MM.1S (cell line): ENCODE results near the gene TUBD1.

Experiments used
- DNase-seq: peaks from one replicate; pipeline ENCODE4 v3.0.0-alpha.2; 2015
- H2AFZ ChIP-seq: fragments of 300-600 bp; sonication (generic); 2 replicates; pipeline ENCODE4 v1.6.0; 2016; ENCODE audit warnings: antibody characterized with exemption, low read length
- H3F3A ChIP-seq: fragments of 300-600 bp; sonication (generic); 2 replicates; pipeline ENCODE4 v1.6.1; 2016; ENCODE audit warnings: mild to moderate bottlenecking, antibody characterized with exemption, low read length, moderate library complexity, mixed read lengths; ENCODE audit not compliant: insufficient read depth
- H3K27ac ChIP-seq: fragments of 300-600 bp; sonication (generic); 2 replicates; pipeline ENCODE4 v1.5.1; 2016; ENCODE audit warnings: mild to moderate bottlenecking, low read length
- H3K27me3 ChIP-seq: fragments of 300-600 bp; sonication (generic); replicated peaks from 2 replicates; pipeline ENCODE4 v1.6.0; 2016; ENCODE audit warnings: low read length; ENCODE audit not compliant: insufficient read depth
- H3K36me3 ChIP-seq: fragments of 300-600 bp; sonication (generic); replicated peaks from 2 replicates; pipeline ENCODE4 v1.6.1; 2016; ENCODE audit warnings: mild to moderate bottlenecking, low read length, mixed read lengths; ENCODE audit not compliant: insufficient read depth
- H3K4me1 ChIP-seq: fragments of 300-600 bp; sonication (generic); 2 replicates; pipeline ENCODE4 v1.6.1; 2016; ENCODE audit warnings: low read length, mixed read lengths
- H3K4me2 ChIP-seq: fragments of 300-600 bp; sonication (generic); 2 replicates; pipeline ENCODE4 v1.6.0; 2016; ENCODE audit warnings: low read depth, low read length
- H3K4me3 ChIP-seq: fragments of 300-600 bp; sonication (generic); 2 replicates; pipeline ENCODE4 v1.5.1; 2016; ENCODE audit warnings: low read length, mixed read lengths
- H3K79me2 ChIP-seq: fragments of 300-600 bp; sonication (generic); 2 replicates; pipeline ENCODE4 v1.6.1; 2016; ENCODE audit warnings: mixed run types, low read length, mixed read lengths
- H3K9ac ChIP-seq: fragments of 300-600 bp; sonication (generic); 2 replicates; pipeline ENCODE4 v1.6.1; 2016; ENCODE audit warnings: low read length, mixed read lengths
- H3K9me2 ChIP-seq: fragments of 300-600 bp; sonication (generic); replicated peaks from 2 replicates; pipeline ENCODE4 v1.6.1; 2016; ENCODE audit warnings: mild to moderate bottlenecking, low read length, mixed read lengths; ENCODE audit not compliant: insufficient read depth
- H3K9me3 ChIP-seq: fragments of 300-600 bp; sonication (generic); replicated peaks from 2 replicates; pipeline ENCODE4 v1.6.1; 2016; ENCODE audit warnings: mild to moderate bottlenecking, low read length, mixed read lengths; ENCODE audit not compliant: insufficient read depth
- H4K20me1 ChIP-seq: fragments of 300-600 bp; sonication (generic); 2 replicates; pipeline ENCODE4 v1.6.1; 2016; ENCODE audit warnings: mild to moderate bottlenecking, low read length, moderate library complexity, mixed read lengths; ENCODE audit not compliant: insufficient read depth
- EZH2 ChIP-seq: fragments of 300-600 bp; sonication (generic); optimal IDR thresholded peaks from 2 replicates; pipeline ENCODE3; 2017; ENCODE audit warnings: low read depth, mild to moderate bottlenecking, antibody characterized with exemption, low read length, mixed read lengths
- EZH2phosphoT487 ChIP-seq: fragments of 300-600 bp; sonication (generic); IDR thresholded peaks from 2 replicates; pipeline ENCODE4 v1.6.1; 2018; ENCODE audit warnings: antibody characterized with exemption, low read length
- TF ChIP-seq, protein P1 (sequence below): fragments of 300-600 bp; sonication (generic); IDR thresholded peaks from 2 replicates; pipeline ENCODE4 v1.5.1; 2016; ENCODE audit warnings: antibody characterized with exemption, low read length, mixed read lengths

Gene TUBD1

DNA sequence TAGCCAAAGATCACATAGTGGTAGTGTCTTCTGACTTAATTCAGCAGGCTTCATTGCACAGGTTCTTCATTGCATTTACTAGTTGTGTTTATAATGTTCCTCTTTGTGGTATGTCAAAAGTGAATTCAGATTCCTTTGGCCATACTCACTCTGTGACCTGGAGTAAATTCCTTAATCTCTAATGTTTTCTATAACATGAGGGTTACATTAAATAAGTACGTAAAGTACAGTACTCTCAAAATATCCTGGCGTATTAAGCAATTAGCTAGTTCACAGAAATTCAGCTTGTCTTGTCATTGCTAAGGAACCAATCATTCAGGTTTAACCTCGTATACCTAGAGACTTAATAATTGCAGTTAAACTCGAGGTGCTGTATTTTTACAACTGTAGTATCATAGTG, 4.3 kb upstream of the TUBD1 start:
- DNase-seq, result no peak
- H3K4me3 ChIP-seq, result no peak overlapping the region
- no peaks in the 10 kb centered on the region for H3K9me2 ChIP-seq
- peaks cover 91% of the 10 kb centered on the region for H3K79me2 ChIP-seq
- no peaks in the 10 kb centered on the region for H3K9me3 ChIP-seq
- no peaks in the 10 kb centered on the region for H3K27me3 ChIP-seq
- TF ChIP-seq EZH2 (no peak), EZH2phosphoT487 (no peak)
- TF ChIP-seq, protein P1, sequence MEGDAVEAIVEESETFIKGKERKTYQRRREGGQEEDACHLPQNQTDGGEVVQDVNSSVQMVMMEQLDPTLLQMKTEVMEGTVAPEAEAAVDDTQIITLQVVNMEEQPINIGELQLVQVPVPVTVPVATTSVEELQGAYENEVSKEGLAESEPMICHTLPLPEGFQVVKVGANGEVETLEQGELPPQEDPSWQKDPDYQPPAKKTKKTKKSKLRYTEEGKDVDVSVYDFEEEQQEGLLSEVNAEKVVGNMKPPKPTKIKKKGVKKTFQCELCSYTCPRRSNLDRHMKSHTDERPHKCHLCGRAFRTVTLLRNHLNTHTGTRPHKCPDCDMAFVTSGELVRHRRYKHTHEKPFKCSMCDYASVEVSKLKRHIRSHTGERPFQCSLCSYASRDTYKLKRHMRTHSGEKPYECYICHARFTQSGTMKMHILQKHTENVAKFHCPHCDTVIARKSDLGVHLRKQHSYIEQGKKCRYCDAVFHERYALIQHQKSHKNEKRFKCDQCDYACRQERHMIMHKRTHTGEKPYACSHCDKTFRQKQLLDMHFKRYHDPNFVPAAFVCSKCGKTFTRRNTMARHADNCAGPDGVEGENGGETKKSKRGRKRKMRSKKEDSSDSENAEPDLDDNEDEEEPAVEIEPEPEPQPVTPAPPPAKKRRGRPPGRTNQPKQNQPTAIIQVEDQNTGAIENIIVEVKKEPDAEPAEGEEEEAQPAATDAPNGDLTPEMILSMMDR, result no peak
- H3K36me3 ChIP-seq, result no peaks in the 10 kb centered on the region
- H2AFZ ChIP-seq, result no peak overlapping the region
- H3K27ac ChIP-seq, result no peak overlapping the region
- peaks cover 8% of the 10 kb centered on the region; the same call in 1 of the 2 replicates for H3K4me1 ChIP-seq
- H4K20me1 ChIP-seq, result peaks cover 6% of the 10 kb centered on the region; the same call in 1 of the 2 replicates
- no peak overlapping the region for H3K9ac ChIP-seq
- H3K4me2 ChIP-seq, result no peak overlapping the region
- H3F3A ChIP-seq, result 0 out of 2 replicates have a peak, but pooled peaks cover 4% of the 10 kb centered on the region

DNA sequence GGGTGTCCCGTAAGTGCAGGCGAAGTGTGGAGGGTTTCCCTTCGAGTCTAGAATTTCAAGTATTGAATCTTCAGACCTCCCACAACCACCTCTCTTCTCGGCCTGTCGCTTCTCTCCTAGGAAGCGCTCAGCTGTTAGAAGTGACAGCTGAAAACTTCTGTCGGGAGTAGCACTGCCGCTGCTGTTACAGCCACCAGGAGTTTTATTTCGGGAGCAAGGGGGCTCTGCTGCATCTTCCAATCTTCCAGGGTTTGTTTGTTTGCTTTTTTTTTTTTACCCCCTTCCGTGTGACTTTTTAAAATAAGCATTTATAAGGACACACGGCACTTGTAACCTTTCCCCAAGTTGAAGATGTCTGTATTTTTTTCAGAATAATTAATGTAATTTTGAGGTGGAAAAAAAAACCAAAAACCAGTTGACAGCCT, 945 bp upstream of the TUBD1 start:
- H3K27ac ChIP-seq, result peak overlapping the region; percentile 58; the same call in 1 of the 2 replicates
- H3K36me3 ChIP-seq, result no peaks in the 10 kb centered on the region
- peak overlapping the region; percentile 83 for H3K4me3 ChIP-seq
- peak overlapping the region; percentile 84 for H3K9ac ChIP-seq
- peaks cover 77% of the 10 kb centered on the region for H3K79me2 ChIP-seq
- H3K9me3 ChIP-seq, result no peaks in the 10 kb centered on the region
- H3K4me2 ChIP-seq, result peak overlapping the region; percentile 76
- peaks cover 6% of the 10 kb centered on the region; the same call in 1 of the 2 replicates for H4K20me1 ChIP-seq
- H3K4me1 ChIP-seq, result peaks cover 8% of the 10 kb centered on the region; the same call in 1 of the 2 replicates
- H3K27me3 ChIP-seq, result no peaks in the 10 kb centered on the region
- no peak for DNase-seq
- TF ChIP-seq, protein P1, result no peak
- TF ChIP-seq EZH2phosphoT487 (no peak), EZH2 (no peak)
- H3K9me2 ChIP-seq, result no peaks in the 10 kb centered on the region
- H2AFZ ChIP-seq, result peak overlapping the region; percentile 68
- H3F3A ChIP-seq, result 0 out of 2 replicates have a peak, but pooled peaks cover 4% of the 10 kb centered on the region

DNA sequence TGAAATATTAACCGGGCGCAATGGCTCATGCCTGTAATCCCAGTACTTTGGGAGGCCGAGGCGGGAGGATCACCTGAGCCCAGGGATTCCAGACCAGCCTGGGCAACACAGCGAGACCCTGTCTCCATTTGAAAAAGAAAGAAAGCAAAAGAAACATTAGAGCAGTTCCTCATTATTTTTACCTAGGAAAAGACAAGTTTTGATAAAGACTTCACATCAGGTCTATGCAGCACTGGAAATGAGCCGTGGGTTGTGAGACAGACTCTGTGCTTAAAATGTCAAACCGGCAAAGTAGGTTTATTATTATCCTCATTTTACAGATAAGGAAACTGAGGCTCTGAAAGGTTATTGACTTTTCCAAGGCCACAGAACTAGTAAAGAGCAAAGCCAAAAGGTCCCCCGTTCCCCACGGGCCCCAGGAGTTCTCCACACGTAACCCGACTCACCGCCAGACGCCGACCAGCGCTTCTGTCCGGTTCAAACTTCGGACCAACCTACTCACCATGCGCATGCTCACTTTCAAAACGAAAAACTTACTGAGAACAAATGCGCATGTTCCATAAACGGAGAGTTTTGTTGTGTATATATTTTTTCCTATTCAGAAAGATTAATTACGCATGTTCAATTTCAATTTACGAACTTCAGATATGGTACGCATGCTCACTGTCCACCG, 356 bp downstream of the TUBD1 start:
- H3K4me1 ChIP-seq, result peaks cover 8% of the 10 kb centered on the region; the same call in 1 of the 2 replicates
- peak overlapping the region; percentile 86 for H3K4me2 ChIP-seq
- H3K9ac ChIP-seq, result peak overlapping the region; percentile 60
- H3K27me3 ChIP-seq, result no peaks in the 10 kb centered on the region
- no peak for DNase-seq
- TF ChIP-seq EZH2phosphoT487 (no peak), EZH2 (no peak)
- TF ChIP-seq, protein P1, result no peak
- peaks cover 6% of the 10 kb centered on the region; the same call in 1 of the 2 replicates for H4K20me1 ChIP-seq
- H3F3A ChIP-seq, result 0 out of 2 replicates have a peak, but pooled peaks cover 4% of the 10 kb centered on the region
- peak overlapping the region; percentile 84 for H2AFZ ChIP-seq
- H3K36me3 ChIP-seq, result no peaks in the 10 kb centered on the region
- no peaks in the 10 kb centered on the region for H3K9me3 ChIP-seq
- peak overlapping the region; percentile 83 for H3K4me3 ChIP-seq
- peak overlapping the region; percentile 40; the same call in 1 of the 2 replicates for H3K27ac ChIP-seq
- no peaks in the 10 kb centered on the region for H3K9me2 ChIP-seq
- peaks cover 64% of the 10 kb centered on the region for H3K79me2 ChIP-seq
